NCI-H2227 (cell line): ENCODE measurements around the gene LFNG.
A peak's percentile ranks its signal among the peaks of the same experiment; 100 is the strongest.

ENCODE experiments used
- DNase-seq: peaks from one replicate; lab custom pipeline; 2025; ENCODE audit not compliant: unreplicated experiment; lab: John Stamatoyannopoulos, UW

LFNG gene, protein sequence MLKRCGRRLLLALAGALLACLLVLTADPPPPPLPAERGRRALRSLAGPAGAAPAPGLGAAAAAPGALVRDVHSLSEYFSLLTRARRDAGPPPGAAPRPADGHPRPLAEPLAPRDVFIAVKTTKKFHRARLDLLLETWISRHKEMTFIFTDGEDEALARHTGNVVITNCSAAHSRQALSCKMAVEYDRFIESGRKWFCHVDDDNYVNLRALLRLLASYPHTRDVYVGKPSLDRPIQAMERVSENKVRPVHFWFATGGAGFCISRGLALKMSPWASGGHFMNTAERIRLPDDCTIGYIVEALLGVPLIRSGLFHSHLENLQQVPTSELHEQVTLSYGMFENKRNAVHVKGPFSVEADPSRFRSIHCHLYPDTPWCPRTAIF

DNA sequence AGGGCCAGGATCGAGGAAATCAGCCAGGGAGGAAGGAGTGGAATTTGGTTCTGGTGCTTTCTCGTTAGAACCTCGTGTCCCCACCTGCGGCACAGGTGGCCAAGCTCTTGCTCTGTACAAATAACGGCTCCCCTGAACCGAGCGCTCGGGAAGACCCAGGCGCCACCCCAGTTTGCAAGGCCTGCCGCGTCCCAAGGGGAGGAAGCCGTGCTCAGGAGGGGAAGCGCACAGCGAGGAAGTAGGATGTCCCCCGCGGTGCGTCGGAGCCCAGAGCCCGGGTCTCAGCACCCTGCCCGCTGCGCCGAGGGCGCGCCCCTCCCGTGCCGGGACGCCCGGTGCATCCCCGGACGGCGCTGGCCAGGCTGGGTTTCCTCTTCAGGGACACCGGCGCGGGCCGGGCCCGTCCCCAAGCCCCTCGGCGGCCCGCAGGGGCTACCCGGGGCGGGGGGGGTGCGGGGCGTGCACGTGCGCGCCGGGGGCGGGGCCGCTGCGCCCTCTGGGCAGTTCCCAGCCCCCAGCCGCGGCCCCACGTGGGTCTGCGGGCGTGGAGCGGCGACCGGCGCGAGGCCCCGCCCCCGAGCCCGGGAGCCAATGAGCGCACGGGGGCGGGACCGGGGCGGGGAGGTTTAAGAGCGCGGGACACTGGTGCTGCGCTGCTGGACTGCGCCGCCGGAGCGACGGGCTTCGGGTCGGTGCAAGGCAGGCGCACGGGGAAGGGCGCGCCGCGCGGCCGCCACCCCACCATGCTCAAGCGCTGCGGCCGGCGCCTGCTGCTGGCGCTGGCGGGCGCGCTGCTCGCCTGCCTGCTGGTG, at the start of gene LFNG:
Gene LFNG, plus strand, starts transcription at position 656 of the 812 bp plus-strand sequence. Its CDS starts 88 bp downstream, at position 744.
- DNase-seq = peak; percentile 92

DNA sequence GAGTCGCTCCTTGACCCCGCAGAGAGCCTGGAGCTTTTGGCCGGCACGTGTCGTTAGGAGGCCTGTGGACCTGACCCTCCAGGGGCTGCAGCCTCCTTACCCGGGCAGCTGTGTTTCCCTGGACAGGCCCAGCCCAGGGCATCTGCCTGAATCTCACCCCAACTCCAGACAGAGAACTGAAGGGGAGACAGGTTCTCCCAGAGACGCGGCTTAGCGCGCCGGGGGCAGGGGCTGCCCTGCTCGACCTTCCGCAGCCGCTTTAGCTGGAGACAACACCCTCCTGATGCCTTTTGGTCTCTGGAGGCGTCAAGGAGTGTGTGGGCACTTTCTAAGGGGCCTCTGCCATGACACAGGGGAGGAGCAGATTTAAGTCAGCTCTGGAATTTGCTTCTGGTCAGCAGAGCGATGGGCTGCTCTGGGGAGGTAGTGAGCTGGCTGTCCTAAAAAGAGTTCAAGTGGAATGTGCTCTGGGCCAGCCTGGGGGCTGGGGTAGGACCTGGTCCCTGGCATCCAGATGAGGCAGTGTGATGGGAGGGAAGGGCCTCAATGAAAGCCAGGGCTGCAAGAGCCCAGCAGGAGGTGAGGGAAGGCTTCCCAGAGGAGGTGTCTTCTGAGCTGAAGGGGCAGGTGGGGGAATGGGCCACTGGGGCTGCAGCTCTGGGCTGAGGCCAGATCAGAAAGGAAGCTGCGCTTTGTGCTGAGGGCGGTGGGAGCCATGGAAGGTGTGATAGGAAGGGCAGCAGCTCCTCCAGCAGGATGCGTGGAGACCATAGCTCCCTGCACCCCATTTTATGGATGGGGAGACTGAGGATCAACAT, 49.2 kb upstream of the LFNG start:
- DNase-seq = no peak

DNA sequence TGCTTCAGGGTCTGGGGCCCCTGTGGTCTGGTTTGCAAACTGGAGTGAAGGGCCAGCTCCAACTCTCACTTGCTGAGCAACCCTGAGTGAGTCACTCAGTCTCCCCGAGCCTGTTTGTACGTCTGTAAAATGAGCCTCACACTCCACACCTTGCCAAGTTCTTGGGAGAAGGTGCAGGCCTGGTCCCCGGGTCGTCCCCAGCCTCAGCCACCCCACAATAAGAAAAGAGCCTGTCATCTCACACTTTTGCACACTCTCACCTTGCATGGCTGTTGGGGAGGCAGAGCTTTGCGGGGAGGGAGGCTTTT, 48.6 kb upstream of the LFNG start:
- no peak for DNase-seq

DNA sequence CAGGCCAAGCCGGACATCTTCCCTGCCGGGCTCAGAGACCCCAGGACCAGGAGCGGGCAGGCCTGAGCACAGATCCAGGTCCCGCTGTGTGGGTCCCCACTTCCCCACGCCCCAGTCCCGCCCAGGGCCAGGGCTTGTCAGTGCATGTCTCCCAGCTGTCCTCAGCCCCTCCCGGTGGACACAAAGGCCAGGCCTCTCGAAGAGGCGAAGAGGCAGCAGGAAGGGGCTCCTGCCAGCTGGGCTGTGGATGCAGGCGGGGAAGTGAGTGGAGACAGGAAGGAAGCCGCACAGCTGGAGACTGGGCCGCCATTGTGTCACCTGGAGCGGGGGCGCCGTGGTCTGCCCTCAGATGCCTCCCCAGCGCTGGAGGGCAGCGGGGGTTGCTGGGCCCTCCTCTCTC, 48.2 kb upstream of the LFNG start:
- DNase-seq = peak; percentile 63

- no peak for DNase-seq
Observed at GRCh38 chr7:2472739-2473138, 46.8 kb upstream of the LFNG start.

DNA sequence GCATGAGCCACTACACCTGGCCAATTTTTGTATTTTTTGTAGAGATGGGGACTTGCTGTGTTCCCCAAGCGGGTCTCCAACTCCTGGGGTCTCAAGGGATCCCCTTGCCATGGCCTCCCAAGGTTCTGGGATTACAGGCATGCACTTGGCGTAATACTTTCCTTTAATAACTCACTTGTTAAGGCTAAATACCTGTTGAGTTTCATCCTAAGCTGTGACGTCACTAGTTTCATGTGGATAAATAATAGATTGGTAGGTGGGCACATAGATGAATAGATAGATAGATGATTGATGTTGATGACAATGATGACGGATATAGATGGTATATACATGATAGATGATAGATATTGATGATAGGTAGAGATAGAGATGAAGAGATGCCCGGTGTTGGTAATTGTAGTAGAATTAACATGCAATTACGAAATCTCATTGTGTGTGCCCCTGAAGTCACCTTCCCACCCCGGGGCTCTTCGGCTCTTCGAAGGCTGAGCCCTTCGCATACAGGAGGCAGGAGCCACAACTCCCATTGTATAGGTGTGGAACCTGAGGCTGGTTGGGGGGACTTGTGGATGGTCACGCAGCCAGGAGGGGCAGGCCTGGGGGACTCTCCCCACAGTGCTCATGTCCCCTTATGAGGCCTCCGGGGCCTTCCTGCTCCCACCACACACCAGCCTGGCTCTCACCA, 45.9 kb upstream of the LFNG start:
- DNase-seq = no peak

GRCh38 chr7:2474224-2474623, 45.4 kb upstream of the LFNG start:
- no peak for DNase-seq

DNA sequence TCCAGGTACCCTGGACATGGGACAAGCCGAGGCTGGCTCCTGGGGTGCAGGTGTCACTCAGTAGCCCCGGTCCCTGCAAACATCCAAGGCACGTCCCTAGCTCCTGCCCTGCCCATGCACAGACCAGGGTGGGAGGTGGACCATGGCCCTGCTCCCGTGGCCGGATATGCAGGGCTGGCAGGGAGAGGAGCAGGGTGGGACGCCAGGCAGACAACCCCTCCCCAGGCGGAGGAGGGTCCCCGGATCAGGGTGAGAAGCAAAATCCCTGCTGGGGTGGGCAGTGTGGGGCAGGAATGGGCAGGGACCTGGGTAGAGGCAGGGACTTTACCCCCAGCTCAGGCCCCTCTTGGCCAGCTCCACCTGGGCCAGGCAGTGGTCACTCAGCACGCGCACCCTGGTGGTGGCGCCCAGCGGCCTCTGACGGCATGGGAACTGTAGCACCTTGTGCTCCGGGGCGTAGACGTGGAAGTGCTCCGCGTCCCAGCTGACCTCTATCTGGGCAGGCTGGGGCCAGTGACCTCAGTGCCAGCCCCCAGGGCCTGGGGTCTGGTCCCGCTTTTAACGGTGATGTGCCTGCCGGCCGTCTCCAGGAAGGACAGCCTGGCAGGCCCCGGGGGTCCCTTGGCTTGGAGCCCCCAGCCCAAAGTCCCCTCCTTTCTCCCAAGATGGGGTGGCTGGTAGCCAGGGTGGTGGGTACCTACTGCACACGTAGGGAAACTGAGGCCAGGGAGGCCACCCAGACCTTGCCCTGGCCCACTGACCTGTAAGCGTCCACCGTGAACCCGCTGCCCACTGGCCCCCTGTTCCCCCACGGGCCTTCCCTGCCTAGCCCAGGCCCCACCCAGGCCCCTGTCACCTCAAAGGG, 44.5 kb upstream of the LFNG start:
- no peak for DNase-seq

DNA sequence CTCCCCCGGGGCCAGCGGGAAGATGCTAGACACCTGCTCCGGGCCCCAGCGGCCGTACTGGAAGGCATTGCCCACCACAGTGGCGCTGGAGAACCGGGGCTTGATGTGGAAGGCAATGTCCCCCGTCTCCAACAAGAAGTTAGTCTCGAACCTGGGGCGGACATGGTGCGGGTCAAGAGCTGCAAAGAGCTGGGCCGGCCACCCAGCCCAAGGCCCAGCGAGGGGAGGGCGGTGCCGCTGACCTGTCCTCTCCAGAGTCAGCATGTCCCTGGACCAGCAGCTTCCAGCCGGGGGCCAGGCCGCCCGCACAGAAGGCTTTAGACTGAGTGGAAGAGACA, 43.9 kb upstream of the LFNG start:
- DNase-seq = no peak

DNA sequence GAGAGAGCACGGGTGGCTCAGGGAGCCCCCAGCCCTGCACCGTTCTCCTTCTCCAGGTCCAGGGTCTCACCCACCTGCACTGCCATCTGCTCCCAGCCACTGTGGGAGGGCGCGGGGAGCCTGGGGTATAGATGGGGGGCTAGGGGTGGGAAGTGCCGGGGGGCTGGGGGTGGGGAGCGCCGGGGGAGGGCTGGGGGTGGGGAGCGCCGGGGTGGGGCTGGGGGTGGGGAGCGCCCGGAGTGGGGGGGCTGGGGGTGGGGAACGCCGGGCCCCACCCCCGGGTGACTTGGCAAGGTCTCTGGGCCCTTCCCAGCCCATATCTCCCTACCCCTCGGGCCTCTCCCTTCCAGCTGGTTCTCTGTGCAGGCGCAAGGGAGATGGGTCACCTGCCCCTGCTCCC, 43.3 kb upstream of the LFNG start, which contains the start of gene GRIFIN:
Gene GRIFIN, minus strand, starts transcription at position 101 of the 400 bp plus-strand sequence. Its CDS starts 15 bp downstream, at position 86.
- DNase-seq = no peak

DNA sequence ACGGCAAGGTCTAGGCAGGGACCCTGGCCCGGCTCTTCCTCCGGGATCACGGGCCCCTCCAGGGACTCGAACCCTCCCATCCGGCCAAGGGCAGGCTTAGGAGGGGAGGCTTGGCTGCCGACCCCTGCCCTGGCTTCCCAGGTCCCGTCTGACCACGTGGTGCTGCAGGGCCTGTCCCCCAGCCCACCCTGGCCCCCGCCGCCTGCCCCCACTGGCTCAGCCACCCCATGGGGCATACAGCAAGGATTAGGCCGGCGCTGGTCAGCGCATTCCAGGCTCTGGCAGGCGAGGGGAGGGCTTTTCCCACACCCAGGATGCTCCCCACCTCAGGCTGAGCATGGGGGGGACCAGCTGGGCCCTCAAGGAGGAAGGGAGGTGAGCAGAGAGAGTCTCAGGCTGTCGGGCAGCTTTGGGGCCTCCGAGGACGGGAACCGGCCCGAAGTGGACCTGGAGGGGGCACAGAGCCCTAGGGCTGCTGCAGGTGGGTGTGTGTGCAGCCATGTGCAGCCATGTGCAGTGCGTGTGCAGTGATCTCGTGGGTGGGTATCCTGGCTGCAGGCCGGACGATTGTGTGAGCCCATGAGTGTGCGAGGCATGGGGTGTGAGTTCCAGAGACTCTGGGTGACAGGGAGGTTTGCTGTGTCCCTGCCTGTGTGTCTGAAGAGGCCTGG, 42.7 kb upstream of the LFNG start:
- DNase-seq = no peak

- DNase-seq = peak; percentile 13
Observed at GRCh38 chr7:2477447-2478398, 41.9 kb upstream of the LFNG start.

DNA sequence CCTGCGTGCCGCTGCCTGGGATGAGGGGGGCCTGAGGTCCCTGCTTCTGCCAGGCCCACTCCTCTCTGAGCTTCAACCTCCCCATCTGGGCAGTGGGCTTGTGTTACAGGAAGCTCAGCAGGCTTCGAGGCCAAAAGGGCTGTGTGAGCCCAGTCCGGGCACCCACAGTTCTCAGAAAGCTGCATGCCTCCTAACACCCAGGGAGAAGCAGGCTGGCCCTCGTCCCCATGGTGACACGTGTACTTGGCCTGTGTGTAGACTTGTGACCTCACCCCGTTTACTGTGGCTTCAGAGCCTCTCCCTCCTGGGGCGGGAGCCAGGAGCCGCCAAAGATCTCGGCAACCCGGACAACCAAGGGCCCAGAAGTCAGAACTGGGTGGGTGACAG, 41.2 kb upstream of the LFNG start:
- no peak for DNase-seq

DNA sequence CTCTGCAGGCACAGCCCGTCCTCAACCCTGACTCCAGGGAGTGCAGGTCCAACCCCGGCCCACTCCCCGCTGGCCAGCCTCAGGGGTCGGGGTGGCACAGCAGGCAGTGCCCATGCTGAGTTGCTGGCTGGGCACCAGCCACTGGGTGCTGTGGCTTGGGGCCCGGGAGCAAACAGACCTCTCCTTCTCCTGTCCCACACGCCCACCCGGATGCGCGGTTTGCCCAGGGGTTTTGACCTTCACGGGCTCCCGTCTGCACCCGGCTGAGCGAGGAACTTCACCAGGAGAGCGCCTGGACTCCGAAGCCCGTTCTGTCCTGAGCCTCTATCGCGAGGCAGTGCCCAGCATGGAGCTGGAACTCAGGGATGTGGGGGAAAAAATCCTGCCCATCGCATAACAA, 40.8 kb upstream of the LFNG start:
- DNase-seq = no peak

- no peak for DNase-seq
Observed at GRCh38 chr7:2479276-2480069, 40.1 kb upstream of the LFNG start.

DNA sequence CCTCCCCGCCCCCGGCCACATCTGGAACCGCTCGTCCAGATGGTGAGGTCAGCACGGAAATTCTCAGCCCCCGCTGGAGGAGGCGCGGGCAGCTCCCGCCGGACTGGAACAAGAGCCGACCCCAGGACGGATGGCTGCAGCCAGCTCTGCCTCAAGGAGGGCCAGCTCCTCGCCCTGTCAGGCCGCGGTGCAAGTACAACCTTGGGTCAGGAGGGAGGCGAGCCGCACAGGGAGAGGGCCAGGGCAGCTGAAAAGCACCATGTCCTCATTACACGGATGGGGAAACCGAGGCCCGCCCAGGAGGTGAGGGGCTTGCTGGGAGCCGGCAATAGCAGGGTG, 39.5 kb upstream of the LFNG start:
- no peak for DNase-seq

DNA sequence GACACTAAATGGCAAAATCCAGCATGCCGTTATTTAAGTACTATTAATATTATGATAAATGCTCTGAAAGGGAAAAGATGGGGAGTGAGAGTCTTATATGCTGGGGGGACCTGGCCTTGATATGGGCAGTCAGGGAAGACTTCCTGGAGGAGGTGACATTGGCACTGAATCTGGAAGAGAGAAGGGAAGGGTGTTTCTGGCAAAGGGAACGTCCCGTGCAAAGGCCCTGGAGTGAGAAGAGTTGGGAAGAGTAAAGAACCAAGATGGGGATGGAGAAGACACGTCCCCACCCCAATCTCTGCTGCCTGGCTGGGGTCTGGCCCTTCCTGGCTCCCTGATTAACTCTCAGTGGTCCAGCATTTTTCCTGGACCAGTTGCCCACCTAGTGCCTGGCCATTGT, 38.4 kb upstream of the LFNG start:
- no peak for DNase-seq
